Transverse colon (tissue), 4 donors: ENCODE data around the gene COG2.

Source experiments
- EP300 ChIP-seq: sonication (generic); formaldehyde crosslinking; IDR thresholded peaks from one replicate; pipeline ENCODE4 v1.6.1; 2017; ENCODE audit warnings: antibody characterized with exemption, low read depth
- POLR2A ChIP-seq: fragments of 450-650 bp; IDR thresholded peaks from one replicate; pipeline ENCODE4 v1.6.1; 2016; ENCODE audit warnings: antibody characterized with exemption, mild to moderate bottlenecking, moderate library complexity
- POLR2AphosphoS5 ChIP-seq, 3 donors: sonication (generic); formaldehyde crosslinking; IDR thresholded peaks; one replicate each; pipeline ENCODE4 v1.6.1; 2016; ENCODE audit warnings: antibody characterized with exemption in 3 of 3
- TF ChIP-seq, protein P1 (sequence below), 5 experiments: fragments of 200-600 bp in 3 of 5; fragments of 450-650 bp in 2 of 5; sonication (generic) in 3 of 5; IDR thresholded peaks; 1 replicate in 2 of 5; 2 replicates in 3 of 5; pipeline ENCODE4 v1.5.1; 2016 to 2017; ENCODE audit warnings: antibody characterized with exemption in 5 of 5, inconsistent platforms in 3 of 5, mild to moderate bottlenecking in 2 of 5, moderate library complexity in 1 of 5

DNA sequence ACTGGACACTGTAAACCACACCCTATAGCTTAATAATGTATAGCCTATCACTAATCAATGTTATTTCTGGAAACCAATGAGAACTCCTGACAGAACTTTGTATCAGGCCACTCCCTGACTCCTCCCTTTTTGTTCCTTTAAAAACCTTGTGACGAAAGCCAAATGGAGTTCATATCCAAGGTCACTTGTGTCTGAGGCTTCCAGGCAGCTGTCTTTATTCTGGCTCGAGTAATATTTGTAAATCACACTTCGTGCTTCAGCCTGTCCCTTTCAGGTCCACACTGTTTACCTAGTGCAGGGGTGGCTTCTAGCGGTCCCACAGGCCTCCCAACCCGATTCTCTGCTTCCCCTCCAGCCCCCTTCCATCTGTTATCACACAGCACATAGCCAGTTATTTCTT, 88.7 kb downstream of the COG2 start:
- TF ChIP-seq, protein P1, sequence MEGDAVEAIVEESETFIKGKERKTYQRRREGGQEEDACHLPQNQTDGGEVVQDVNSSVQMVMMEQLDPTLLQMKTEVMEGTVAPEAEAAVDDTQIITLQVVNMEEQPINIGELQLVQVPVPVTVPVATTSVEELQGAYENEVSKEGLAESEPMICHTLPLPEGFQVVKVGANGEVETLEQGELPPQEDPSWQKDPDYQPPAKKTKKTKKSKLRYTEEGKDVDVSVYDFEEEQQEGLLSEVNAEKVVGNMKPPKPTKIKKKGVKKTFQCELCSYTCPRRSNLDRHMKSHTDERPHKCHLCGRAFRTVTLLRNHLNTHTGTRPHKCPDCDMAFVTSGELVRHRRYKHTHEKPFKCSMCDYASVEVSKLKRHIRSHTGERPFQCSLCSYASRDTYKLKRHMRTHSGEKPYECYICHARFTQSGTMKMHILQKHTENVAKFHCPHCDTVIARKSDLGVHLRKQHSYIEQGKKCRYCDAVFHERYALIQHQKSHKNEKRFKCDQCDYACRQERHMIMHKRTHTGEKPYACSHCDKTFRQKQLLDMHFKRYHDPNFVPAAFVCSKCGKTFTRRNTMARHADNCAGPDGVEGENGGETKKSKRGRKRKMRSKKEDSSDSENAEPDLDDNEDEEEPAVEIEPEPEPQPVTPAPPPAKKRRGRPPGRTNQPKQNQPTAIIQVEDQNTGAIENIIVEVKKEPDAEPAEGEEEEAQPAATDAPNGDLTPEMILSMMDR (IDR thresholded peaks at IDR 0.05): no peak
- TF ChIP-seq POLR2A (no peak), EP300 (no peak), POLR2AphosphoS5 (IDR thresholded peaks at IDR 0.05) (no peak)
